Measurements from ENCODE around the gene CAT. TPM values are rescaled to one million over a fixed set of nuclear protein-coding genes. Genes with fewer than 3 reads are reported as not detected.

CAT gene
- total RNA-seq, 4 donors from 2014 or later, result 72.8 to 163 (median 84.4) TPM

DNA sequence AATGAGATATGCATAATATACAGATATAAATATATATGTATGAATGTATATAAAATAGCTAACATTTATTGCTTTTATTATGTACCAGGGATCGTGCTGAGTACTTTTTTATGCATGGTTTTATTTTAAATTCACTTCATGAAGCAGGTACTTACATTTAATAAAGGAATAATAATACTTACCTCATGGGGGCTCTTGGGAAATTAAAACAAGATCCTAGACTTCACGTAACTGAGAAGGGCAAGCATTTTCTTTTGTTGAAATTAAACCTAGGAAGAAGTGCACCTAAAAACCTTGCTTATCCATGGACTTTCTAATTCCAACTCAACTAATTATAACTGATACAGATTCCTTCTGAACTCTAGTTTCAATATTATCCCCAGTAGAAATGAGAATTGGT is 40.9 kb upstream of the CAT start:
- Histone ChIP-seq H3K27ac (replicated peaks in 1 of 4) (no peak overlapping the region), H3K4me1 (peaks cover 0 to 7% (median 0%) of the 10 kb centered on the region in 4 donors), H3K9me3 (peaks cover 0 to 10% (median 7%) of the 10 kb centered on the region in 4 donors), H3K36me3 (no peaks in the 10 kb centered on the region), H3K27me3 (no peaks in the 10 kb centered on the region), H3K4me3 (no peak overlapping the region)
- no peak for TF ChIP-seq POLR2AphosphoS5 (IDR thresholded peaks at IDR 0.05)
- TF ChIP-seq EP300 (IDR thresholded peaks at IDR 0.05), result no peak
- 82% methylated on average over 2 of the region's 2 CpGs for WGBS
- intact Hi-C loops (cut with DNase I), result no loop called here
- DNase-seq (ENCODE audit: extremely low spot score), result no peak

DNA sequence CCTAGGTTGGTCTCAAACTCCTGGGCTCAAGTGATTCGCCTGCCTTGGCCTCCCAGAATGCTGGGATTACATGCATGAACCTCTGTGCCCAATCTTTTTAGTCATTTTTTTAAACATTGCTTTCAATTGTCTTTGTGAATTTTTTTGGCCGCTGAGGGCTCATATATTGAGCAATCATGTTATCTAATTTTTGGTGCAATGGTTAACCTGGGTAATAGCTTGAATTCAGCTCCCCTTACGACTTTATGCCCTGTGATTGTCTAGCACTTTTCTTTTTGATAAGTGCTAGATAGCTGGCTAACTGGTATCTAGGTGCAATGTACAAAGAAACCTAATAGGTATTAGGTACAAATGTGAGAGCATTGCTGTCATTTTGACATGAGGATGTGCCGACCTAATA is 35.3 kb upstream of the CAT start:
- peaks cover 0 to 4% (median 0%) of the 10 kb centered on the region in 4 donors for H3K27me3 ChIP-seq
- H3K4me3 ChIP-seq, result no peak overlapping the region
- 75% methylated on average over 4 of the region's 4 CpGs for WGBS
- TF ChIP-seq, protein P1, sequence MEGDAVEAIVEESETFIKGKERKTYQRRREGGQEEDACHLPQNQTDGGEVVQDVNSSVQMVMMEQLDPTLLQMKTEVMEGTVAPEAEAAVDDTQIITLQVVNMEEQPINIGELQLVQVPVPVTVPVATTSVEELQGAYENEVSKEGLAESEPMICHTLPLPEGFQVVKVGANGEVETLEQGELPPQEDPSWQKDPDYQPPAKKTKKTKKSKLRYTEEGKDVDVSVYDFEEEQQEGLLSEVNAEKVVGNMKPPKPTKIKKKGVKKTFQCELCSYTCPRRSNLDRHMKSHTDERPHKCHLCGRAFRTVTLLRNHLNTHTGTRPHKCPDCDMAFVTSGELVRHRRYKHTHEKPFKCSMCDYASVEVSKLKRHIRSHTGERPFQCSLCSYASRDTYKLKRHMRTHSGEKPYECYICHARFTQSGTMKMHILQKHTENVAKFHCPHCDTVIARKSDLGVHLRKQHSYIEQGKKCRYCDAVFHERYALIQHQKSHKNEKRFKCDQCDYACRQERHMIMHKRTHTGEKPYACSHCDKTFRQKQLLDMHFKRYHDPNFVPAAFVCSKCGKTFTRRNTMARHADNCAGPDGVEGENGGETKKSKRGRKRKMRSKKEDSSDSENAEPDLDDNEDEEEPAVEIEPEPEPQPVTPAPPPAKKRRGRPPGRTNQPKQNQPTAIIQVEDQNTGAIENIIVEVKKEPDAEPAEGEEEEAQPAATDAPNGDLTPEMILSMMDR (IDR thresholded peaks at IDR 0.05), result no peak
- H3K4me1 ChIP-seq, result no peaks in the 10 kb centered on the region
- DNase-seq (ENCODE audit: extremely low spot score), result no peak
- H3K27ac ChIP-seq (replicated peaks in 1 of 4), result no peak overlapping the region
- intact Hi-C loops (cut with DNase I), result no loop called here
- no peaks in the 10 kb centered on the region for H3K36me3 ChIP-seq
- no peaks in the 10 kb centered on the region for H3K9me3 ChIP-seq

DNA sequence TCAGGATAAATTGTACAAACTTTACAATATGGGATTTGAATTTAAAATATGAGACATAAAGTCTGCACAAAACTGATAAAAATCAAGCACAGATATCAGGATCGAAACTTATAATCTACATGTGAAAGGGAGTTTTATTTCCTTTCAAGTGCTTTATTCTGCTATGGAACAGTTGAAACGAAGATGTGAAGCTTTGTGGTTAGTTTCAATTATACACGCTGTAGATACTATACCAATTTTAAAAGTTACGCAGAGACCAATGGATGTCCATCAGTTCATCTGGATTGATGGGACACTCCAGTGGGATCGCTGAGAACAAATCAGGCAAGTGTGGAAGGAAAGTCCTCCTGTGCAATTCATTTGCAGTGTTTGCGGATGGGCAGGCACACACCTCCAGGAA is 34.5 kb upstream of the CAT start:
- H3K27ac ChIP-seq (replicated peaks in 1 of 4), result no peak overlapping the region
- no peak overlapping the region for H3K4me3 ChIP-seq
- TF ChIP-seq POLR2A (IDR thresholded peaks at IDR 0.05; ENCODE audit: low read depth) (no peak), POLR2AphosphoS5 (IDR thresholded peaks at IDR 0.05) (no peak), EP300 (IDR thresholded peaks at IDR 0.05) (no peak)
- TF ChIP-seq, protein P1 (IDR thresholded peaks at IDR 0.05), result no peak
- intact Hi-C loops (cut with DNase I), result no loop called here
- DNase-seq (ENCODE audit: extremely low spot score), result no peak
- no peaks in the 10 kb centered on the region for H3K9me3 ChIP-seq
- H3K36me3 ChIP-seq, result no peaks in the 10 kb centered on the region
- 87% methylated on average over 6 of the region's 6 CpGs for WGBS
- H3K4me1 ChIP-seq, result no peaks in the 10 kb centered on the region
- peaks cover 0 to 4% (median 0%) of the 10 kb centered on the region in 4 donors for H3K27me3 ChIP-seq

DNA sequence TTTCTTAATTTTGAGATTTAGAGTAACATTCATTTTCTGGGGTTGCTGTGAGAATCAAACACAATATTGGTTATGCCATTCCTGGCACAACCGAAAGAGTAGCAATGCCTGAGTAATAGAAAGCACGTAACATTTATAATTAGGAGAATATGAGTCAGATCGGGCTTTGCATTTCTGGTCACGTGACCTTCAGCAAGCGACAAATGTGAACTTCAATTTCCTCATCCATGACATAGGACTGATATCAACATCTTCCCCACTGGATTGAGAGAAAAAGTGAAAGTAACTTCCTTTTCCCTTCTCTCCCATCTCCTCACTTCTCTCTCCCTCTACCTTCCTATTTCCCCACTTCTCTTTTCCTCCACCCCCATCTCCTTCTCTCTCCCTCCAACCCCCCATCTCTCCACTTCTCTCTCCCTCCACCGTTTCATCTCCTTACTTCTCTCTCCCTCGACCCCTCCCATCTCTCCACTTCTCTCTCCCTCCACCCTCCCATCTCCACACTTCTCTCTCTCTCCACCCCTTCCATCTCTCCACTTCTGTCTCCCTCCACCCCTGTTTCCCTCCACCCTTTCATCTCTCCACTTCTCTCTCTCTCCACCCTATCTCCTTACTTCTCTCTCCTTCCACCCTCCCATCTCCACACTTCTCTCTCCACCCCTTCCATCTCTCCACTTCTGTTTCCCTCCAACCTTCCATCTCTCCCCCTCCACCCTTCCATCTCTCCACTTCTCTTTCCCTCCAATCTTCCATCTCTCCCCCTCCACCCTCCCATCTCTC is 33.5 kb upstream of the CAT start:
- intact Hi-C loops (cut with DNase I), result no loop called here
- no peak for DNase-seq (ENCODE audit: extremely low spot score)
- WGBS, result 52% methylated on average over 5 of the region's 7 CpGs
- H3K36me3 ChIP-seq, result no peaks in the 10 kb centered on the region
- H3K4me1 ChIP-seq, result no peaks in the 10 kb centered on the region
- H3K27me3 ChIP-seq, result peaks cover 0 to 4% (median 0%) of the 10 kb centered on the region in 4 donors
- no peak overlapping the region for H3K4me3 ChIP-seq
- H3K9me3 ChIP-seq, result no peaks in the 10 kb centered on the region
- TF ChIP-seq POLR2A (IDR thresholded peaks at IDR 0.05; ENCODE audit: low read depth), result no peak
- TF ChIP-seq POLR2AphosphoS5 (IDR thresholded peaks at IDR 0.05), result no peak
- TF ChIP-seq EP300 (IDR thresholded peaks at IDR 0.05), result no peak
- H3K27ac ChIP-seq (replicated peaks in 1 of 4), result no peak overlapping the region

DNA sequence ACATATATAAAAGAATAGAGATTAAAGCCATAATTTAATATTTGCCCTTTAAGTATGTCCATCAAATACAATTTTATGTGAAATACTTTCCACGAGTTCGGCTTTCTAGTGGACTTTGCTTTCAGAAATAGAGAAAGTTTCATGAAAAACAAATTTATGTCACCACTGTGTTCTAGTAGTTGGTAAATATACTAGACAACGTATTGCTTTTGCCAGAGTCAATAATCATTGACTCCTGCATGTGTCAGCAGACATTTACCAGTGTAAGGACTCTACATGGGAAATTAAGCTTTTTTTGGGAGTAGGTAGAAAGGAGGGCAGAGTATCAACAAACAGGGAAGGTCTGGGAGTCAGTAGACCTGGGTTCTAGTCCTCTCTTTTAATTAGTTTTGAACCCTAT is 32.3 kb upstream of the CAT start:
- Histone ChIP-seq H3K4me1 (no peaks in the 10 kb centered on the region), H3K4me3 (no peak overlapping the region), H3K27ac (replicated peaks in 1 of 4) (no peak overlapping the region), H3K36me3 (no peaks in the 10 kb centered on the region), H3K9me3 (no peaks in the 10 kb centered on the region), H3K27me3 (peaks cover 0 to 4% (median 0%) of the 10 kb centered on the region in 4 donors)
- WGBS, result 83% methylated on average over 3 of the region's 3 CpGs
- intact Hi-C loops (cut with DNase I), result no loop called here
- DNase-seq (ENCODE audit: extremely low spot score), result no peak
- no peak for TF ChIP-seq EP300 (IDR thresholded peaks at IDR 0.05)
- TF ChIP-seq POLR2AphosphoS5 (IDR thresholded peaks at IDR 0.05), result no peak
- TF ChIP-seq, protein P1 (IDR thresholded peaks at IDR 0.05), result no peak
- no peak for TF ChIP-seq POLR2A (IDR thresholded peaks at IDR 0.05; ENCODE audit: low read depth)
